ENCODE measurements around the gene EEF1AKMT1. TPM values are rescaled to one million over a fixed set of nuclear protein-coding genes. Genes with fewer than 3 reads are reported as not detected.

EEF1AKMT1 gene
- total RNA-seq, 1 experiment from 2014 or later, result 9.8 TPM

GRCh38 chr13:20717581-20718542 is 55.9 kb downstream of the EEF1AKMT1 start:
- ATAC-seq (no peak), DNase-seq (ENCODE audit: low read depth, low spot score) (no peak)
- no peak for TF ChIP-seq FOSL1 (IDR thresholded peaks at IDR 0.05; ENCODE audit: low read depth)
- TF ChIP-seq RAD21 (IDR thresholded peaks at IDR 0.05; ENCODE audit: low read depth), result no peak
- TF ChIP-seq POLR2A (IDR thresholded peaks at IDR 0.05; ENCODE audit: borderline replicate concordance, extremely low read depth, insufficient read depth, insufficient read length), result no peak
- TF ChIP-seq YY1 (IDR thresholded peaks at IDR 0.05; ENCODE audit: extremely low read depth, insufficient replicate concordance, low read depth, low read length), result no peak
- no peak for TF ChIP-seq TCF7L2 (IDR thresholded peaks at IDR 0.05; ENCODE audit: borderline replicate concordance, extremely low read depth, insufficient read depth, insufficient read length)
- no peak for TF ChIP-seq EZH2phosphoT487 (IDR thresholded peaks at IDR 0.05; ENCODE audit: borderline replicate concordance)
- TF ChIP-seq ZNF274 (IDR thresholded peaks at IDR 0.05; ENCODE audit: low read depth, low read length), result no peak
- TF ChIP-seq SP1 (IDR thresholded peaks at IDR 0.05; ENCODE audit: low read depth), result no peak
- TF ChIP-seq, protein P1, sequence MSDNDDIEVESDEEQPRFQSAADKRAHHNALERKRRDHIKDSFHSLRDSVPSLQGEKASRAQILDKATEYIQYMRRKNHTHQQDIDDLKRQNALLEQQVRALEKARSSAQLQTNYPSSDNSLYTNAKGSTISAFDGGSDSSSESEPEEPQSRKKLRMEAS (IDR thresholded peaks at IDR 0.05), result no peak
- TF ChIP-seq EZH2 (IDR thresholded peaks at IDR 0.05), result no peak
- TF ChIP-seq, protein P2, sequence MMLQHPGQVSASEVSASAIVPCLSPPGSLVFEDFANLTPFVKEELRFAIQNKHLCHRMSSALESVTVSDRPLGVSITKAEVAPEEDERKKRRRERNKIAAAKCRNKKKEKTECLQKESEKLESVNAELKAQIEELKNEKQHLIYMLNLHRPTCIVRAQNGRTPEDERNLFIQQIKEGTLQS (IDR thresholded peaks at IDR 0.05), result no peak
- TF ChIP-seq CEBPB (IDR thresholded peaks at IDR 0.05; ENCODE audit: low read depth), result no peak
- TF ChIP-seq SIN3A (IDR thresholded peaks at IDR 0.05; ENCODE audit: low read depth), result no peak
- no peak for TF ChIP-seq EGR1 (IDR thresholded peaks at IDR 0.05; ENCODE audit: low read depth)
- TF ChIP-seq, protein P3, sequence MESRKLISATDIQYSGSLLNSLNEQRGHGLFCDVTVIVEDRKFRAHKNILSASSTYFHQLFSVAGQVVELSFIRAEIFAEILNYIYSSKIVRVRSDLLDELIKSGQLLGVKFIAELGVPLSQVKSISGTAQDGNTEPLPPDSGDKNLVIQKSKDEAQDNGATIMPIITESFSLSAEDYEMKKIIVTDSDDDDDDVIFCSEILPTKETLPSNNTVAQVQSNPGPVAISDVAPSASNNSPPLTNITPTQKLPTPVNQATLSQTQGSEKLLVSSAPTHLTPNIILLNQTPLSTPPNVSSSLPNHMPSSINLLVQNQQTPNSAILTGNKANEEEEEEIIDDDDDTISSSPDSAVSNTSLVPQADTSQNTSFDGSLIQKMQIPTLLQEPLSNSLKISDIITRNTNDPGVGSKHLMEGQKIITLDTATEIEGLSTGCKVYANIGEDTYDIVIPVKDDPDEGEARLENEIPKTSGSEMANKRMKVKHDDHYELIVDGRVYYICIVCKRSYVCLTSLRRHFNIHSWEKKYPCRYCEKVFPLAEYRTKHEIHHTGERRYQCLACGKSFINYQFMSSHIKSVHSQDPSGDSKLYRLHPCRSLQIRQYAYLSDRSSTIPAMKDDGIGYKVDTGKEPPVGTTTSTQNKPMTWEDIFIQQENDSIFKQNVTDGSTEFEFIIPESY (IDR thresholded peaks at IDR 0.05; ENCODE audit: extremely low read depth, insufficient replicate concordance, low read length), result no peak
- no peak for TF ChIP-seq CTCF (IDR thresholded peaks at IDR 0.05 in 2 of 3, conservative IDR thresholded peaks at IDR 0.05 in 1 of 3; ENCODE audit: borderline replicate concordance in 1 of 3, insufficient read depth in 1 of 3, low read depth in 2 of 3, low read length in 2 of 3)
- no peak for TF ChIP-seq ELF1 (IDR thresholded peaks at IDR 0.05; ENCODE audit: borderline replicate concordance, low read depth)
- no peak for TF ChIP-seq POLR2AphosphoS5 (IDR thresholded peaks at IDR 0.05; ENCODE audit: low read depth, low read length)
- Histone ChIP-seq H2AFZ (ENCODE audit: low read depth, low read length, poor library complexity, severe bottlenecking) (no peak overlapping the region), H3K27ac (ENCODE audit: low read depth, low read length) (no peak overlapping the region), H4K20me1 (ENCODE audit: insufficient read depth) (no peaks in the 10 kb centered on the region), H3K4me2 (ENCODE audit: low read length) (no peak overlapping the region), H3K9me2 (ENCODE audit: insufficient read depth) (no peaks in the 10 kb centered on the region), H3K27me3 (ENCODE audit: insufficient read depth, low read length) (no peaks in the 10 kb centered on the region), H3K9ac (ENCODE audit: low read length) (no peak overlapping the region), H3K4me3 (replicated peaks in 1 of 2; ENCODE audit: low read depth in 1 of 2, low read length in 2 of 2) (no peak overlapping the region), H3K9me3 (ENCODE audit: control insufficient read depth in 1 of 2, insufficient read depth in 1 of 2, low read depth in 1 of 2, low read length in 2 of 2) (no peaks in the 10 kb centered on the region), H3K36me3 (ENCODE audit: control insufficient read depth in 1 of 2, insufficient read depth in 2 of 2, low read length in 2 of 2) (no peaks in the 10 kb centered on the region), H3K79me2 (ENCODE audit: insufficient read depth, low read length) (no peaks in the 10 kb centered on the region), H3K4me1 (ENCODE audit: control insufficient read depth in 1 of 2, insufficient read depth in 2 of 2, low read length in 2 of 2) (peaks cover 15 to 25% of the 10 kb centered on the region in 2 experiments)
- ChIA-PET CTCF (no interaction called here), POLR2A (no interaction called here), RAD21 (ENCODE audit: low non-redundant PET in 1 of 2, low total read pairs in 2 of 2, uncharacterized antibody in 2 of 2, unreplicated experiment in 2 of 2) (no interaction called here)
- intact Hi-C loops (cut with micrococcal nuclease), result no loop called here
- BruUV-seq (replicated peaks), result no TSS peak
